ENCODE results near the gene CA11.
"Not testable (repeated sequence)": the region's sequence is repeated elsewhere in the genome, so short reads cannot be mapped to it uniquely, and the experiment has no call there.

CA11 gene

GRCh38 chr19:48668761-48669160 is 22.8 kb upstream of the CA11 start:
- DNase-seq, result no peak

DNA sequence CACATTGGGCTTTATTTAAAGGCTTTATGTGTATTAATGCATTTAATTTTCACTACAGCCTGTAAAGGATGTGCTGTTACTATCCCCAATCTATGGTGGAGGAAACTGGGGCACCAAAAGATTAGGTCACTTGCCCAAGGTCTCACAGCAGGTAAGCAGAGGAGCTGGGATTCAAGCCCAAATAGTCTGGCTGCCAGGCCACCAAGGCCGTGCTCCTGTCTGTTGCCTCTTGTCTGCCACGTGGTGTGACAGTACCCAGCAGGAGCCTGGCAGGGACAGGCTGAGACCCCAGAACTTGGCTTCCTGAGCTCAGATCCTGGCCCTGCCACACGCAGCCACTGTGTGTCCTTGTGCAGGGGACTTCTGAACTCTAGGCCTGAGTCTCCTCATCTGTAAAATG is 22.3 kb upstream of the CA11 start:
- no peak for DNase-seq

DNA sequence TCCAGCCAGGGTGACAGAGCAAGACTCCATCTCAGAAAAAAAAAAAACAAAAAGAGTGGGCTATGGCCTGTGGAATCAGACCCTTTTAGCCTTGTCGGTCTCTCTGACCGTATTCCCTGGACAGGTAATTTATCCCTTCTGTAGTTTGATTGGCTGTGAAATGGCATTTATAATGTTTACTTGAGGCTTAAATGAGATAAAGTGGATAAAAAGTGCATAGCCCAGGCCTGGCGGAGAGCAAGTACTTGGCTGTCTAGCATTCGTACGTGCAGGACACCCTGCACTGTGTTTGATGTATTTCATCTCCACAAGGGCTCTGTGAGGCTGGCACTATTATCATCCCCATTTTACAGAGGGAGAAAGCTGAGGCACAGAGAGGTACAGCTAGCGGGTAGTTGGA is 19.8 kb upstream of the CA11 start:
- DNase-seq, result no peak

- no peak for DNase-seq
Measured at GRCh38 chr19:48664476-48664875, 18.5 kb upstream of the CA11 start.

DNA sequence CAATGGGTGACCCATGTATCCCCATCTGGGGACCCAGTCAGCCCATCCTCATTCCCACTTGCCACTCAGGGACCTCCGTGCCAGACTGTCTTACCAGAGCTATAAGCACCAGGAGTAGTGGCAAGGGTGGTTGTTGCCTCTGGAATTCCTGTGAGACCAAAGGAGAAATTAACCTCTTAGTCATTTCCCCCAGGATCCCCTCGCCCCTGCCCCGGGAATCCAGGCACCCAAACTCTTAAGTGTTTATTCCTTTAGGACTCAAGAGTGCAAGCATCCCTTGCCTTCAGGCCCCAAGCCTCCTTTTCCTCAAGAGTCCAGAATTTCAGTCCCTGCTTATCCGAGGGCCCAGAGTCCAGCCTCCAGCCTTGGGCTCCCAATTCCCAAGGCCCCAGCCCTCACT is 17.7 kb upstream of the CA11 start:
- DNase-seq, result no peak

GRCh38 chr19:48661711-48662090 is 15.7 kb upstream of the CA11 start:
- DNase-seq, result no peak

DNA sequence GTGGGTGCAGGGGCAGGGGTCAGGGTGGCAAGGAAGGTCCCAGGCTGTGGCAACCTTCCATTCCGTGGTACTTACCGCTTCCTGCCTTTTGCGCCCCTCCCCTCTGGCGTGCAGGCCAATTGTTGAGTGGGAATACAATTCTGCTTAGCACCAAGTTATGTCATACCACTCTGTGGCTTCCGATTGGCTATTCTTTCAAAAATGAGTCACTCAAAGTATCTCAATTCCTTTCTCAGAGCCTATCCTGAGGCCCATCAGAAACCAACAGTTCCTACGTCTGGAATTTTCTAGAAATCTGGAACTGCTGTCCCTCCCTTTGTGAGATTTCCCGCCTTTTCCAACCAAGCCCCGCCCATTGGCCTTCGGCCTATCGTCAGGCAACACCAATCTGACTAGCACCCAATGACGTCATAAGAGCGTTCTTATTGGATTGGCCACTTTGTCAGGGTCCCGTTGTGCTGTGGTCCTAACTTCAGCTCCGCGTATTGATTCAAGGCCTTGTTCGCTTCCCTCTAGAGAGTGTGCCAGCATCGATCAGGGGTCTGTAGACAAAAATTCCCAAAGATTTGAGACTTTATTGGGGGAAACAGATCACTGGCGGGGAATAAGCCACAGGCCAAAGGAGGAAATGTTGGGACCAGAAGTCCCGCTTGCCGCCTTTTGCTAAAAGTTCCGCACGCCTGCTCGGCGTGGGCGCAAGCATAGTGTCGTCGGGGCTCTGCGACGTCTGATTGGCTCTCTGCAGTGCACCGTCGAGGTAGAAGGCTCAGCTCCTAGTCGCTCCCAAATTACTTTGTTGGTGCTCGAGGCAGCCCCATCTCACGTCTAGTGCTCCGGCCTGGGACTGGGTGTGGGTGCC is 15.1 kb upstream of the CA11 start:
- DNase-seq, result peak; percentile 91

DNA sequence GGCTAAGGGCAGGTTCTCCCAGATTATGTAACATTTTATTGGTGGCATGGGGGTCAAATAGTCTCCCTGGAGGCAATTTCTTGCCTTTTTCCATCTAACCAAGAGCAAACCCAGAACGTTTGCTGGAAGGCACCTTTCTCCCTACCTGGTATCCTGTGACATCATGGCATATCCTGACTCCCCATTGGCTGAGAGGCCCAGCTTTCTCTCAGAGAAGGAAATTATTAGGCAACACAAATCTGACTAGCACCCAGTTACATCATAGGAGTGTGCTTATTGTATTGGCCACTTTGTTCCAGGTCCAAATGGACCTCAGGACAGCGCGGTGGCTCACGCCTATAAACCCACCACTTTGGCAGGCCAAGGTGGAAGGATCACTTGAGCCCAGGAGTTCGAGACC is 13.8 kb upstream of the CA11 start:
- DNase-seq, result no peak

DNA sequence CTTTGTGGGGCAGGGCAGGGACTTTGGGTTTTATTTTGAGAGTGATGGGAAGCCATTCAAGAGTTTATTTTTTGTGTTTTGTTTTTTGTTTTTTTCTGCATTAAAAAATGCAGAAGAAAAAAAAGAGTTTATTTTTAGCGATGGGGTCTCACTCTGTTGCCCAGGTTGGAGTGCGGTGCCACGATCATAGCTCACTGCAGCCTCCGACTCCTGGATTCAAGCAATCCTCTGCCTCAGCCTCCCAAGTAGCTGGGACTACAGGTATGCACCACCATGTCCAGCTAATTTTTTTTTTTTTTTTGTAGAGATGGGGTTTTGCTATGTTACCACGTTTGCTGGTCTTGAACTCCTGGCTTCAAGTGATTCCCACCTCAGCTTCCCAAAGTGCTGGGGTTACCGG is 12.5 kb upstream of the CA11 start:
- no peak for DNase-seq

GRCh38 chr19:48657828-48658227 is 11.8 kb upstream of the CA11 start:
- not testable (repeated sequence) for DNase-seq

- DNase-seq, result no peak
Measured at GRCh38 chr19:48656840-48657474, 11.0 kb upstream of the CA11 start.

DNA sequence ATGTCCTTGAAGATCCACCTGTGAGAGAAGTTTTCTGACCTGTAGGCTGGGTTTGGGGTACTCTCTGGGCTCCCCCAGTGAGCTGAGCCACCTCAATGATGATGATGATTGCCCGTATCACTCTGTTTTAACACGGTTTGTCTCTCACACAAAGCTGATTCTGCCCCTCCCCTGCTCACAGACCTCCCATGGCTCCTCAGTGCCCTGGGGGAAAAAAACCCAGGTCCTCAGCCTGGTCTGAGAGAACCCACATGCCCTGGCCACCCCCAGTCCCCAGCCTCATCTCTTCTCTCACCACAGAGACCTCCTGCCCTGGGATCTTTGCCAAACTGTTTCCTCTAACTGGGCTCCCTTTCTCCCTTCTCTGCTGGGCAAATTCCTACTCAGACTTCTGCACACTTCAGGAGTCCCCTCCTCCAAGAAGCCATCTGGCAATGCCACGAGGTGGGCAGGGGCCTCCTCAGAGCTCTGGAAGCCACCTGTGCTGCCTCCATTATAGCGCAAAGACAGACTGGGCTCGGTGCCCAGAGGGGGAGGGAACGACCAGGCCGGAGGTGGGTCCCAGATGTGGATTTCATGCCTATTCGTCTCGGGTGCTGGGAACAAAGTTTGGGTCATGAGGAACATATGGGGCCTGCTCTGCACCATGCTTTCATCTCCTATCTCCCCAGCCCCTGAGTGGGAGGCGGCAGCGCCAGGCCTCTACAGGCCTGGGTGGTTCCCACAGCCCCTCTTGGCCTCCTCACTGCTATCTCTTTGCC is 8.5 kb upstream of the CA11 start:
- no peak for DNase-seq

DNA sequence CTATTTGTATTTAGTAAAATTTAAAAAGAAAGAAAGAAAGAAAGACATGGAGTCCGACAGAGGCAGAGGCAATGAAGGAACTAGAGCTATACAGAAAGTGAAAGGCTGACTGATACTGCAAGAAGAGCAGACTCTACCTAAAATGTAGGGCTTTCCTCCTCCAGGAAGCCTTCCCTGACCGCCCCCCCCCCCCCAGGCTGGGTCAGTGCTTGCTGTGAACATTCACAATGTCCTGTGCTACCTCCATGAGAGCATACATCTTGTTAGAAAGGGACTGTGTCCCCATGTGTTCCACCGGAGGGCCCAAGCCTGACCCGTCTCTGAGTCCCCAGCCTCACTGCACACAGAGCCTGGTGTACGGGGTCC is 5.7 kb upstream of the CA11 start:
- DNase-seq, result no peak

DNA sequence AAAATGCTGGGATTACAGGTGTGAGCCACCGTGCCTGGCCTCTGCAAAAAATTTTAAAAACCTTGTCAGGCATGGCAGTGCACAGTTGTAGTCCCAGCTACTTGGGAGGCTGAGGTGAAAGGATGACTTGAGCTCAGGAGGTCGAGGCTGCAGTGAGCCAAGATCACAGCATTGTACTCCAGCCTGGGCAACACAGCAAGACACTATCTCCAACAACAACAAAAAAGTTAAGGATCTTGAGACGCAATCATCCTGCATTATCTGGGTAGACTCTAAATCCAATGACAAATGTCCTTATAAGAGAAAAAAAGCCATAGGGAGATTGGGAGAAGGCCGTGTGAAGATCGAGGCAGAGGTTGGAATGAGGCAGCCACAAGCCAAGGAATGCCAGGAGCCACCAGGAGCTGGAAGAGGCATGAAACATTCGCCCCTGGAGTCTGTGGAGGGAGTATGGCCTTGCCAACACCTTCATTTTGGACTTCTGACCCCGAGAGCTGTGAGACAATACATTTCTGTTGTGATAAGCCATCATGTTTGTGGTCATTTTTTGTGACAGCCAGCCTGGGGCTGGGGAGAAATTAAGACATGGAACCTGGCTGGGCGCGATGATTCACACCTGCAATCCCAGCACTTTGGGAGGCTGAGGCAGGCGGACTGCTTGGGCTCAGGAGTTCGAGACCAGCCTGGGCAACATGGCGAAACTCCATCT is 5.1 kb upstream of the CA11 start:
- DNase-seq, result no peak

DNA sequence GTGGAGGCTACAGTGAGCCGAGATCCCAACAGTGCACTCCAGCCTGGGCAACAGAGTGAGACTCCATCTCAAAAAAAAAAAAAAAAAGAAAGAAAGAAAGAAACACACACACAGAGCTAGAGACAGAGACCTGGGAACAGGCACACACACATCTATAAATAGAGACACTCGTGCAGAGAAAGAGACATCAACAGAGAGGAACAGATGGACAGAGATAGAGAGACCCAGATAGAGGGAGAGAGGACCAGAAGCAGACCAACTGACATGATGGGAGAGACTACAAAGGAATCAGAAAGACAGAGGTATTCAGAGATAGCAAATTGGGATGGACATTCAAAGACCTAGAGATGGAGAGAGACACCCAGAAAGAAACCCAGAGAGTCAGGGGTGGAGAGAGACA is 2.1 kb upstream of the CA11 start:
- DNase-seq, result no peak

DNA sequence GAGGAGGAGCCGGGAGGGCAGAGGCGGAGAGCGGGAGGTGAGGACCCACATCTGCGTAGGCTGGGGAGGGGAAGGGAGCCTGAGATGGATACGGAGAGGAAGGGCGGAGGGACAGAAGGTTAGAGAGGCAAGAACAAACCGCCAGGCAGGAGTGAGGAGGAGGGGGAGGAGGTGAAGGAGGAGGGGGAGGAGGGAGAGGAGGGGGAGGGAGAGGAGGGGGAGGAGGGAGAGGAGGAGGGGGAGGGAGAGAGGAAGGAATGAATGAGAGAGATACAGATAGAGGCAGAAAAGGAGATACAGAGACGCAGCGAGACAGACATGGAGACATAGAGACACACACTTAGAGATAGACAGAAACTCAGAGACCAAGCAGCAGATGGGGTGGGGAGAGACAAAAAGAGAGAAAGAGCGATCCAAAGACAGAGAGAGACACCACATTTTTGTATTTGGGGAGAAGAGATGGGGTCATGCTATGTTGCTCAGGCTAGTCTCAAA is 782 bp upstream of the CA11 start:
- DNase-seq, result no peak

- DNase-seq, result no peak
Measured at GRCh38 chr19:48645620-48646000, 377 bp downstream of the CA11 start.

DNA sequence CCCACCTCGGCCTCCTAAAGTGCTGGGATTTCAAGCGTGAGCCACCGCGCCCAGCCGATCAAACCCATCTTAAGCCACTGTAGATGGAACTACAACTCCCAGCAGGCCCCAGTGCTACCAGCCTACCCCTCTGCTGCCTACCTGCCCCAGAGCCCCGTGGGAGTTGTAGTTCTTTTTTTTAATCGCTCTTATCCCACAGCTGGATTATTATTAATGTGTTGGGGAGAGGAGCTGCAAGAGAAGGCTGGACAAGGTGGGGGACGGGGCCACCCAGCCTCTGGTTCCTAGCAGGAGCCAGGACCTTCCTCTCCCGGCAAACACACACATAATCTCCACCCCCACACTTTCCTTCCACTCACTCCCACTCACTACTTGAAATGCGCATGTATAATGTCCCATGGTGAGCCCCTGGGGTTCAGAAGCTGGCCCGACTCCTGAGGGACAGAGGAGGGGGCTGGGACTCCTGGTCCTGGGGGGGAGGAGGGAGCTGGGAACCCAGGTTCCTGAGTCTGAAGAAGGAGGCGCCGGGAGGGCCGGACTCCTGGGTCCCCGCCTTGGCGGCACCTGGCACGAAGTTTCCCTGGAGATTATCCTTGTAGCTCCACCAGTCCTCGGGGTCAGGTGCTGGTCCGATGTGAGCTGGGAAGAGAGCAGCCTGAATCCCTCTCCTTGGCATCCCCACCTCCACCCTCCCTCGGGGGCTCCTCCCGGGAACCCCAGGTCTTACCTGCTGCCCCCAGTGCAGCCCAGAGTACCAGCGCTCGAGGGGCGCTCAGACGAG is 958 bp downstream of the CA11 start:
- peak; percentile 83 for DNase-seq

GRCh38 chr19:48644355-48644754 is 1.6 kb downstream of the CA11 start:
- DNase-seq, result no peak

- no peak for DNase-seq
Measured at GRCh38 chr19:48642862-48643261, 3.1 kb downstream of the CA11 start.

DNA sequence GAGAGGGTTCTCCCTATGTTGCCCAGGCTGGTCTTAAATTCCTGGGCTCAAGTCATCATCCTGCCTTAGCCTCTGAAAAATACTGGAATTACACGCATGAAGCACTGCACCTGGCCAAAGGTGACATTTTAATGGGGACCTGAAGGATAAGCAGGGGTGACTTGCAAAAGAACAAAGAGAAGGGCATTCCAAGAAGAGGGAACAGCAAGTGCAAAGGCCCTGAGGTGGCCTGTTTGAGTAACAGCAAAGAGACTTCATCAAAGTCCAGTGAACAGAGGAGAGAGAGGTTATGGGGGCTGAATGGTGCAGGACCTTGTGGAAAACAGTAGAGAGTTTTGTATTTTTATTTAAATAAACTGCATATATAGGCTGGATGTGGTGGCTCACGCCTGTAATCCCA is 4.1 kb downstream of the CA11 start:
- DNase-seq, result no peak
